Neural cell (in vitro differentiated cells): ENCODE results near the gene IL19. TPM values are rescaled to one million over a fixed set of nuclear protein-coding genes. Genes with fewer than 3 reads are reported as not detected.

Source experiments
- H2AFZ ChIP-seq: fragments of 200-600, 300-800 bp; sonication (generic), shearing (Covaris generic); 2 replicates; pipeline ENCODE4 v1.6.0; 2014; ENCODE audit warnings: low read depth, mild to moderate bottlenecking, antibody characterized with exemption, low read length, moderate library complexity
- H3F3A ChIP-seq: fragments of 200-600 bp; shearing (Covaris generic); 2 replicates; pipeline ENCODE4 v1.6.1; 2016; ENCODE audit warnings: mild to moderate bottlenecking, moderate library complexity, mixed read lengths, antibody characterized with exemption, low read length; ENCODE audit not compliant: insufficient read depth, poor library complexity, severe bottlenecking
- H3K27ac ChIP-seq: fragments of 200-600, 300-800 bp; sonication (generic), shearing (Covaris generic); 2 replicates; pipeline ENCODE4 v1.5.1; 2014; ENCODE audit warnings: mild to moderate bottlenecking, low read length, moderate library complexity
- H3K27me3 ChIP-seq: fragments of 300-800, 200-600 bp; sonication (generic), shearing (Covaris generic); 2 replicates; pipeline ENCODE4 v1.6.0; 2014; ENCODE audit warnings: mild to moderate bottlenecking, low read depth, low read length, moderate library complexity; ENCODE audit not compliant: insufficient read depth
- H3K36me3 ChIP-seq: fragments of 300-800, 200-600 bp; sonication (generic), shearing (Covaris generic); 2 replicates; pipeline ENCODE4 v1.5.1; 2014; ENCODE audit warnings: mild to moderate bottlenecking, antibody characterized with exemption, low read length, moderate library complexity; ENCODE audit not compliant: insufficient read depth
- H3K4me2 ChIP-seq: fragments of 300-800, 200-600 bp; sonication (generic), shearing (Covaris generic); 2 replicates; pipeline ENCODE4 v1.6.0; 2014; ENCODE audit warnings: mild to moderate bottlenecking, low read length
- H3K4me3 ChIP-seq: fragments of 300-800, 200-600 bp; sonication (generic), shearing (Covaris generic); 2 replicates; pipeline ENCODE4 v1.5.1; 2014; ENCODE audit warnings: mild to moderate bottlenecking, low read length, moderate library complexity
- H3K79me2 ChIP-seq: fragments of 200-600 bp; shearing (Covaris generic); replicated peaks from 2 replicates; pipeline ENCODE4 v1.6.0; 2014; ENCODE audit warnings: mild to moderate bottlenecking, low read length, moderate library complexity; ENCODE audit not compliant: insufficient read depth
- H3K9ac ChIP-seq: fragments of 300-800, 200-600 bp; sonication (generic), shearing (Covaris generic); 2 replicates; pipeline ENCODE4 v1.6.1; 2016; ENCODE audit warnings: mild to moderate bottlenecking, low read length, mixed read lengths
- H3K9me2 ChIP-seq: fragments of 200-600 bp; shearing (Covaris generic); 2 replicates; pipeline ENCODE4 v1.6.1; 2016; ENCODE audit warnings: mild to moderate bottlenecking, low read length, mixed read lengths; ENCODE audit not compliant: insufficient read depth
- H3K9me3 ChIP-seq: fragments of 200-600, 300-800 bp; sonication (generic), shearing (Covaris generic); 2 replicates; pipeline ENCODE4 v1.6.1; 2016; ENCODE audit warnings: mild to moderate bottlenecking, mixed run types, low read length, moderate library complexity, mixed read lengths
- H4K20me1 ChIP-seq: fragments of 200-600 bp; shearing (Covaris generic); 2 replicates; pipeline ENCODE4 v1.6.1; 2016; ENCODE audit warnings: mild to moderate bottlenecking, mixed run types; ENCODE audit not compliant: insufficient read depth
- EP300 ChIP-seq: fragments of 450-650 bp; conservative IDR thresholded peaks from 2 replicates; pipeline ENCODE4 v1.6.1; 2014; ENCODE audit warnings: antibody characterized with exemption, mild to moderate bottlenecking, moderate library complexity; ENCODE audit not compliant: poor library complexity, severe bottlenecking
- EZH2 ChIP-seq: fragments of 200-600, 300-800 bp; shearing (Covaris generic), sonication (generic); IDR thresholded peaks from 2 replicates; pipeline ENCODE4 v1.6.1; 2014; ENCODE audit warnings: antibody characterized with exemption, low read length, borderline replicate concordance, mild to moderate bottlenecking; ENCODE audit not compliant: insufficient read depth, poor library complexity, severe bottlenecking
- MXI1 ChIP-seq: fragments of 450-650 bp; conservative IDR thresholded peaks from 2 replicates; pipeline ENCODE4 v1.6.1; 2014; ENCODE audit warnings: antibody characterized with exemption, mild to moderate bottlenecking; ENCODE audit not compliant: poor library complexity, severe bottlenecking
- POLR2AphosphoS5 ChIP-seq: IDR thresholded peaks from 2 replicates; pipeline ENCODE4 v1.6.1; 2012
- RAD21 ChIP-seq: fragments of 450-650 bp; conservative IDR thresholded peaks from 2 replicates; pipeline ENCODE4 v1.6.1; 2014; ENCODE audit warnings: antibody characterized with exemption, mild to moderate bottlenecking, moderate library complexity
- SMC3 ChIP-seq: fragments of 450-650 bp; conservative IDR thresholded peaks from 2 replicates; pipeline ENCODE4 v1.6.1; 2014; ENCODE audit warnings: antibody characterized with exemption, mild to moderate bottlenecking, moderate library complexity; ENCODE audit not compliant: poor library complexity
- TAF1 ChIP-seq: IDR thresholded peaks from 2 replicates; pipeline ENCODE4 v1.6.1; 2012; ENCODE audit warnings: low read depth
- polyA plus RNA-seq: library from polyadenylated mRNA; depleted of rRNA; stranded (reverse); fragments of >200 nt; gene quantifications from 2 replicates; pipeline ENCODE4 v1.2.3, GENCODE V29; 2014
- TF ChIP-seq, protein P1 (sequence below): IDR thresholded peaks from 2 replicates; pipeline ENCODE4 v1.6.1; 2012; ENCODE audit warnings: borderline replicate concordance
- TF ChIP-seq, protein P2 (sequence below): fragments of 450-650 bp; IDR thresholded peaks from 2 replicates; pipeline ENCODE4 v1.5.1; 2014; ENCODE audit warnings: antibody characterized with exemption, mild to moderate bottlenecking, moderate library complexity; ENCODE audit not compliant: poor library complexity, severe bottlenecking

Gene IL19
- polyA plus RNA-seq, 1 donor from 2014 or later = not detected

DNA sequence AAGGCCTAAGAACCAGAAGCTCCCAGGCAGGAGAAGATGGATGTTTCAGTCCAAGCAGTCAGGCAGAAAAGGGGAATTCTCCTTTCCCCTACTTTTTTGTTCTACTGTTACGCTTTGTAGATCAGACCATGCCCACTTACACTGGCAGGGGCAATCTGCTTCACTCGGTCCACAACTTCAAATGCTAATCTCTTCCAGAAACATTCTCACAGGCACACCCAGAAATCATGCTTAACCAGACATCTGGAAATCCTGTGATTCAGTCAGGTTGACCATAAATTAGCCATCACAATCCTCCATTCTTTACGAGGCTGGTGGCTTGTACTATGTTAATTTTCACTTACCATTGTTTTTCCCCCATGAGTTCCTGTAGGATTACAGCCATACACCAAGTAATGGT lies 25.5 kb downstream of the IL19 start:
- Histone ChIP-seq H3K27me3 (no peaks in the 10 kb centered on the region), H3K4me3 (no peak overlapping the region), H3K9me3 (no peaks in the 10 kb centered on the region), H3K27ac (no peak overlapping the region), H2AFZ (no peak overlapping the region), H3K4me2 (no peak overlapping the region), H4K20me1 (no peaks in the 10 kb centered on the region), H3K9ac (no peak overlapping the region), H3F3A (no peaks in the 10 kb centered on the region), H3K36me3 (no peaks in the 10 kb centered on the region), H3K79me2 (no peaks in the 10 kb centered on the region), H3K9me2 (no peaks in the 10 kb centered on the region)
- no peak for TF ChIP-seq RAD21
- TF ChIP-seq SMC3 = no peak
- no peak for TF ChIP-seq EP300
- TF ChIP-seq, protein P1, sequence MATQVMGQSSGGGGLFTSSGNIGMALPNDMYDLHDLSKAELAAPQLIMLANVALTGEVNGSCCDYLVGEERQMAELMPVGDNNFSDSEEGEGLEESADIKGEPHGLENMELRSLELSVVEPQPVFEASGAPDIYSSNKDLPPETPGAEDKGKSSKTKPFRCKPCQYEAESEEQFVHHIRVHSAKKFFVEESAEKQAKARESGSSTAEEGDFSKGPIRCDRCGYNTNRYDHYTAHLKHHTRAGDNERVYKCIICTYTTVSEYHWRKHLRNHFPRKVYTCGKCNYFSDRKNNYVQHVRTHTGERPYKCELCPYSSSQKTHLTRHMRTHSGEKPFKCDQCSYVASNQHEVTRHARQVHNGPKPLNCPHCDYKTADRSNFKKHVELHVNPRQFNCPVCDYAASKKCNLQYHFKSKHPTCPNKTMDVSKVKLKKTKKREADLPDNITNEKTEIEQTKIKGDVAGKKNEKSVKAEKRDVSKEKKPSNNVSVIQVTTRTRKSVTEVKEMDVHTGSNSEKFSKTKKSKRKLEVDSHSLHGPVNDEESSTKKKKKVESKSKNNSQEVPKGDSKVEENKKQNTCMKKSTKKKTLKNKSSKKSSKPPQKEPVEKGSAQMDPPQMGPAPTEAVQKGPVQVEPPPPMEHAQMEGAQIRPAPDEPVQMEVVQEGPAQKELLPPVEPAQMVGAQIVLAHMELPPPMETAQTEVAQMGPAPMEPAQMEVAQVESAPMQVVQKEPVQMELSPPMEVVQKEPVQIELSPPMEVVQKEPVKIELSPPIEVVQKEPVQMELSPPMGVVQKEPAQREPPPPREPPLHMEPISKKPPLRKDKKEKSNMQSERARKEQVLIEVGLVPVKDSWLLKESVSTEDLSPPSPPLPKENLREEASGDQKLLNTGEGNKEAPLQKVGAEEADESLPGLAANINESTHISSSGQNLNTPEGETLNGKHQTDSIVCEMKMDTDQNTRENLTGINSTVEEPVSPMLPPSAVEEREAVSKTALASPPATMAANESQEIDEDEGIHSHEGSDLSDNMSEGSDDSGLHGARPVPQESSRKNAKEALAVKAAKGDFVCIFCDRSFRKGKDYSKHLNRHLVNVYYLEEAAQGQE = no peak
- no peak for TF ChIP-seq TAF1
- TF ChIP-seq, protein P2, sequence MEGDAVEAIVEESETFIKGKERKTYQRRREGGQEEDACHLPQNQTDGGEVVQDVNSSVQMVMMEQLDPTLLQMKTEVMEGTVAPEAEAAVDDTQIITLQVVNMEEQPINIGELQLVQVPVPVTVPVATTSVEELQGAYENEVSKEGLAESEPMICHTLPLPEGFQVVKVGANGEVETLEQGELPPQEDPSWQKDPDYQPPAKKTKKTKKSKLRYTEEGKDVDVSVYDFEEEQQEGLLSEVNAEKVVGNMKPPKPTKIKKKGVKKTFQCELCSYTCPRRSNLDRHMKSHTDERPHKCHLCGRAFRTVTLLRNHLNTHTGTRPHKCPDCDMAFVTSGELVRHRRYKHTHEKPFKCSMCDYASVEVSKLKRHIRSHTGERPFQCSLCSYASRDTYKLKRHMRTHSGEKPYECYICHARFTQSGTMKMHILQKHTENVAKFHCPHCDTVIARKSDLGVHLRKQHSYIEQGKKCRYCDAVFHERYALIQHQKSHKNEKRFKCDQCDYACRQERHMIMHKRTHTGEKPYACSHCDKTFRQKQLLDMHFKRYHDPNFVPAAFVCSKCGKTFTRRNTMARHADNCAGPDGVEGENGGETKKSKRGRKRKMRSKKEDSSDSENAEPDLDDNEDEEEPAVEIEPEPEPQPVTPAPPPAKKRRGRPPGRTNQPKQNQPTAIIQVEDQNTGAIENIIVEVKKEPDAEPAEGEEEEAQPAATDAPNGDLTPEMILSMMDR = no peak
- no peak for TF ChIP-seq MXI1
- TF ChIP-seq EZH2 = no peak

DNA sequence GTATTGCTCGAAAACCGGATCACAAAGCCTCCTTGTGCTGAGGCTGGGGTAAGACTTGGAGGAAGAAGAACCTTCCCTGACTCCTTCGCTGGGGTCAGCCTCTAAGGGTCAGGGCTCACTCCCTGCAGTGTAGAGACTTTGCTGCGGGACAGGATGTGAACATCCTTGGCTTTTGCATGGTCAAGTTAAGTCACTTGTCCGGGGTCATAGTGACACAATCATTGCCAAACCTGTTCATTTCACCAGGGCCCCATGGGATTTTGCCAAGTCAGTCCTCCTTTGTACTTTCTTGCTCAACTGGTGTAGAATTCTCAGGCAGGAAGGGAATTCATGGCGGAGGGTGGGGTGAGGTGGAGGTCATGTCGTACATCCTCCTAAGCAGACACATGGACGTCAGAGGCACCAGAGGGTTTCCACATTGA lies 26.4 kb downstream of the IL19 start:
- Histone ChIP-seq H3K79me2 (no peaks in the 10 kb centered on the region), H3K9me2 (no peaks in the 10 kb centered on the region), H2AFZ (no peak overlapping the region), H3K9ac (no peak overlapping the region), H3K4me2 (no peak overlapping the region), H3K36me3 (no peaks in the 10 kb centered on the region), H3K27me3 (no peaks in the 10 kb centered on the region), H3K9me3 (no peaks in the 10 kb centered on the region), H4K20me1 (no peaks in the 10 kb centered on the region), H3F3A (no peaks in the 10 kb centered on the region), H3K4me3 (no peak overlapping the region), H3K27ac (no peak overlapping the region)
- TF ChIP-seq RAD21 = no peak
- no peak for TF ChIP-seq MXI1
- TF ChIP-seq TAF1 = no peak
- no peak for TF ChIP-seq EZH2
- no peak for TF ChIP-seq SMC3
- no peak for TF ChIP-seq EP300
- TF ChIP-seq, protein P2 = no peak
- TF ChIP-seq, protein P1 = no peak
- no peak for TF ChIP-seq POLR2AphosphoS5
